K562 (cell line): ENCODE data around the gene H2BK1. TPM values are rescaled to one million over a fixed set of nuclear protein-coding genes. Genes with fewer than 3 reads are reported as not detected.

Source experiments
- BRD9 ChIP-seq: fragments of 450-650 bp; IDR thresholded peaks from 2 replicates; pipeline ENCODE4 v1.6.1; 2018; ENCODE audit warnings: low read depth; ENCODE audit not compliant: partially characterized antibody
- CBX3 ChIP-seq, 2 experiments: IDR thresholded peaks; 1 replicate in 1 of 2; 2 replicates in 1 of 2; pipeline ENCODE4 v1.6.1; 2012; ENCODE audit warnings: inconsistent platforms in 2 of 2, low read length in 2 of 2, borderline replicate concordance in 1 of 2, control low read depth in 1 of 2
- CTBP1 ChIP-seq: fragments of 450-650 bp; IDR thresholded peaks from 2 replicates; pipeline ENCODE4 v1.6.1; 2016; ENCODE audit warnings: borderline replicate concordance
- JUN ChIP-seq, 2 experiments: sonication (generic) in 1 of 2; formaldehyde crosslinking in 1 of 2; IDR thresholded peaks; 2 replicates each; pipeline versions ENCODE4 v1.6.1 to v1.8.0; 2012 to 2022; ENCODE audit warnings: borderline replicate concordance in 2 of 2, mild to moderate bottlenecking in 2 of 2, improper control_type of control experiment in 1 of 2, low read depth in 1 of 2, low read length in 1 of 2, missing genetic modification reagents in 1 of 2
- LCOR ChIP-seq: sonication (generic); formaldehyde crosslinking; IDR thresholded peaks from 2 replicates; pipeline ENCODE4 v1.8.0; 2022; ENCODE audit warnings: mild to moderate bottlenecking, missing genetic modification reagents
- MAZ ChIP-seq, 2 experiments: fragments of 450-650 bp in 1 of 2; sonication (generic) in 1 of 2; formaldehyde crosslinking; IDR thresholded peaks in 1 of 2; conservative IDR thresholded peaks in 1 of 2; 2 replicates each; pipeline versions ENCODE4 v1.4.0 to v1.5.0; 2020; ENCODE audit warnings: mild to moderate bottlenecking in 1 of 2, missing genetic modification reagents in 1 of 2
- MEF2D ChIP-seq: conservative IDR thresholded peaks from 2 replicates; pipeline ENCODE4 v1.6.1; 2016; ENCODE audit warnings: low read depth, missing genetic modification characterization, missing compliant biosample characterization
- MYNN ChIP-seq, 2 experiments: sonication (generic); formaldehyde crosslinking in 1 of 2; IDR thresholded peaks; 2 replicates each; pipeline versions ENCODE4 v1.5.0 to v1.6.1; 2016 to 2020; ENCODE audit warnings: antibody characterized with exemption in 1 of 2, missing genetic modification reagents in 1 of 2
- NR2C2 ChIP-seq, 2 experiments: fragments of 200-800 bp in 1 of 2; sonication (Bioruptor generic) in 1 of 2; sonication (generic) in 1 of 2; formaldehyde crosslinking in 1 of 2; IDR thresholded peaks; 2 replicates each; pipeline versions ENCODE4 v1.6.1 to v1.8.0; 2016 to 2022; ENCODE audit warnings: mild to moderate bottlenecking in 1 of 2, missing compliant biosample characterization in 1 of 2, missing genetic modification characterization in 1 of 2, missing genetic modification reagents in 1 of 2
- PHF21A ChIP-seq: fragments of 450-650 bp; IDR thresholded peaks from 2 replicates; pipeline ENCODE4 v1.6.1; 2017; ENCODE audit warnings: low read depth, borderline replicate concordance
- RAD21 ChIP-seq, 2 experiments: fragments of 250-450 bp in 1 of 2; fragments of 450-650 bp in 1 of 2; sonication (Bioruptor Pico) in 1 of 2; formaldehyde crosslinking in 1 of 2; IDR thresholded peaks in 1 of 2; conservative IDR thresholded peaks in 1 of 2; 2 replicates each; pipeline versions ENCODE4 v1.4.0 to v1.8.0; 2020 to 2022; ENCODE audit warnings: mild to moderate bottlenecking in 2 of 2, moderate library complexity in 1 of 2
- TARDBP ChIP-seq: fragments of 450-650 bp; IDR thresholded peaks from 2 replicates; pipeline ENCODE4 v1.6.1; 2016
- TEAD1 ChIP-seq, 2 experiments: fragments of 450-650 bp in 1 of 2; sonication (generic) in 1 of 2; formaldehyde crosslinking; IDR thresholded peaks; 2 replicates each; pipeline versions ENCODE4 v1.4.0 to v1.8.0; 2020 to 2022; ENCODE audit warnings: mild to moderate bottlenecking in 2 of 2, missing genetic modification reagents in 1 of 2
- XRCC3 ChIP-seq: fragments of 450-650 bp; IDR thresholded peaks from 2 replicates; pipeline ENCODE4 v1.6.1; 2017; ENCODE audit warnings: mild to moderate bottlenecking, moderate library complexity
- ZFPM2 ChIP-seq: fragments of 250-450 bp; sonication (Bioruptor Pico); IDR thresholded peaks from 2 replicates; pipeline ENCODE4 v1.5.1; 2022; ENCODE audit warnings: mild to moderate bottlenecking
- ZNF445 ChIP-seq: fragments of 250-450 bp; sonication (Bioruptor Pico); IDR thresholded peaks from 2 replicates; pipeline ENCODE4 v1.4.0; 2020; ENCODE audit warnings: low read depth, mild to moderate bottlenecking, moderate library complexity
- ZNF668 ChIP-seq: fragments of 250-450 bp; sonication (Bioruptor Pico); IDR thresholded peaks from 2 replicates; pipeline ENCODE4 v1.8.0; 2022; ENCODE audit warnings: mild to moderate bottlenecking, inconsistent platforms
- ZNF764 ChIP-seq: fragments of 250-450 bp; sonication (Bioruptor Pico); IDR thresholded peaks from 2 replicates; pipeline ENCODE4 v1.4.0; 2020; ENCODE audit warnings: low read depth, mild to moderate bottlenecking, moderate library complexity
- polyA plus RNA-seq, 8 experiments: library from polyadenylated mRNA; depleted of rRNA in 4 of 8; stranded (reverse) in 5 of 8; unstranded in 3 of 8; fragments of >200 nt; fragmentation: Nextera tagmentation in 2 of 8; fragmentation: Illumina TruSeq in 1 of 8; extraction: Ambion mirVana in 2 of 8; extraction: Trizol in 1 of 8; gene quantifications; 2 replicates each; pipeline versions ENCODE4 v1.2.1 to v1.2.3, GENCODE V29; 2011 to 2014; ENCODE audit warnings: inconsistent platforms in 1 of 8, missing spikeins in 1 of 8
- total RNA-seq, 7 experiments: library from RNA; depleted of rRNA in 6 of 7; stranded (reverse); fragments of >200 nt in 6 of 7; fragmentation: Illumina TruSeq in 2 of 7; extraction: Trizol in 2 of 7; gene quantifications; 2 replicates each; pipeline versions ENCODE4 v1.2.1 to v1.2.3, GENCODE V29; 2011 to 2021; ENCODE audit warnings: low replicate concordance in 1 of 7
- TF ChIP-seq, protein P1 (sequence below): sonication (generic); formaldehyde crosslinking; IDR thresholded peaks from 2 replicates; pipeline ENCODE4 v1.8.1; 2023; ENCODE audit warnings: mild to moderate bottlenecking, missing genetic modification reagents
- TF ChIP-seq, protein P2 (sequence below), 2 experiments: fragments of 450-650 bp in 1 of 2; IDR thresholded peaks; 2 replicates each; pipeline ENCODE4 v1.6.1; 2011 to 2017; ENCODE audit warnings: low read depth in 2 of 2, antibody characterized with exemption in 1 of 2, borderline replicate concordance in 1 of 2, low read length in 1 of 2, mild to moderate bottlenecking in 1 of 2, mixed read lengths in 1 of 2; ENCODE audit not compliant: control insufficient read depth in 1 of 2

H2BK1 gene
- total and polyA plus RNA-seq, 9 of the 15 experiments (the other 6 are each of a cell fraction or from before 2014, with no cell fraction given), result not detected

DNA sequence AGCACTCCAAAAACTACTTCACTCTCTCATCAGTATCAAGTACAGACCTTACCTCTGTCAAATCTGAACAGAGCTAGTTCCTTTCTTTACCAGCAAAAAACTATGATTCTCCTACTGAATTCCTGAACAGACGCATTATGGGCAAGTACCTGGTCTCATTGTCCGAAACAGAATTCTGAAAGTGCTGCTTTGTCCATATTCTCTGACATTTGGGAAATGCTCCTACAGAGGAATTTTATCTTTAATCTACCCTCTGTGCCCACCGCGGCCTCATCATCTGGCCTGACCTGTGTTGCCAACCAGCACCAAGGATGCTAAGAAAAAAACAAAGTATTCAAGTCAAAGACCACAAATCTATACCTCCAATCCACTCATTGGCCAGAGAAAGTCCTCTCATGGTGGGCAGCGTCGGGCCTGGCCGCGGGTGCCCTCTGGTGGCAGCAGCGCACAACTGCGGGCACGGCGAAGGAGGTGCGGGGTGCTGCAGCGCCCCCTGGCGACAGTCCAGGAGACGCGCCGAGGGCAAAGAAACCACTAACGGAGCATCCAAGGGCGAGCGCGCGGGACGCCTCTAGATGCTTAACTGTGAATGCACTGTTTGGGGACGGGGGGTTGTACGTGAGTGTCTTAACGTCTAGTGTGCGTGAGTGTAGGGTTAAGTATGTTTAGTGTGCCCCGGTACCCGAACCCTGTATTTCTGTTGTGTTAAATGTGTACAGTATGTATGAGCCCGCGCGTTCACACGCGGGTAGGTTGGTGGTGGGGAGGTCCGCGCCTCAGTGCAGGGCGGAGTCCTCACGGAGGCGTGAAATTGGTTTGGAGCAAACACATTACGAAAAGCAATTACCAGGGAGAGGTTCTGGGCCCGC lies 37.8 kb downstream of the H2BK1 start (continued):
- peak; percentile 96 for TF ChIP-seq LCOR
- TF ChIP-seq BRD9, result no peak
- TF ChIP-seq ZNF668 (CRISPR knock-in tag), result no peak
- peak; percentile 73; the same call in 1 of the 2 replicates for TF ChIP-seq JUN (IDR thresholded peaks at IDR 0.05; ENCODE audit: borderline replicate concordance, low read depth, low read length)
- TF ChIP-seq JUN (CRISPR knock-in tag; IDR thresholded peaks at IDR 0.05; ENCODE audit: borderline replicate concordance), result no peak
- TF ChIP-seq ZNF764 (CRISPR knock-in tag), result 0 out of 2 replicates have a peak, but pooled peaks have one; percentile 22
- no peak for TF ChIP-seq MEF2D (tag)
- TF ChIP-seq XRCC3, result no peak
- TF ChIP-seq, protein P1, sequence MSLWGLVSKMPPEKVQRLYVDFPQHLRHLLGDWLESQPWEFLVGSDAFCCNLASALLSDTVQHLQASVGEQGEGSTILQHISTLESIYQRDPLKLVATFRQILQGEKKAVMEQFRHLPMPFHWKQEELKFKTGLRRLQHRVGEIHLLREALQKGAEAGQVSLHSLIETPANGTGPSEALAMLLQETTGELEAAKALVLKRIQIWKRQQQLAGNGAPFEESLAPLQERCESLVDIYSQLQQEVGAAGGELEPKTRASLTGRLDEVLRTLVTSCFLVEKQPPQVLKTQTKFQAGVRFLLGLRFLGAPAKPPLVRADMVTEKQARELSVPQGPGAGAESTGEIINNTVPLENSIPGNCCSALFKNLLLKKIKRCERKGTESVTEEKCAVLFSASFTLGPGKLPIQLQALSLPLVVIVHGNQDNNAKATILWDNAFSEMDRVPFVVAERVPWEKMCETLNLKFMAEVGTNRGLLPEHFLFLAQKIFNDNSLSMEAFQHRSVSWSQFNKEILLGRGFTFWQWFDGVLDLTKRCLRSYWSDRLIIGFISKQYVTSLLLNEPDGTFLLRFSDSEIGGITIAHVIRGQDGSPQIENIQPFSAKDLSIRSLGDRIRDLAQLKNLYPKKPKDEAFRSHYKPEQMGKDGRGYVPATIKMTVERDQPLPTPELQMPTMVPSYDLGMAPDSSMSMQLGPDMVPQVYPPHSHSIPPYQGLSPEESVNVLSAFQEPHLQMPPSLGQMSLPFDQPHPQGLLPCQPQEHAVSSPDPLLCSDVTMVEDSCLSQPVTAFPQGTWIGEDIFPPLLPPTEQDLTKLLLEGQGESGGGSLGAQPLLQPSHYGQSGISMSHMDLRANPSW (CRISPR knock-in tag), result peak; percentile 95; the same call in 1 of the 2 replicates
- peak; percentile 97 to 100 for TF ChIP-seq RAD21 (CRISPR knock-in tag; conservative IDR thresholded peaks at IDR 0.05 in 1 of 2, IDR thresholded peaks at IDR 0.05 in 1 of 2)
- TF ChIP-seq PHF21A, result peak; percentile 90; the same call in 1 of the 2 replicates
- peak; percentile 84; the same call in 1 of the 2 replicates for TF ChIP-seq MYNN (IDR thresholded peaks at IDR 0.05)
- no peak for TF ChIP-seq MYNN (CRISPR knock-in tag; IDR thresholded peaks at IDR 0.05)
- TF ChIP-seq TEAD1 (CRISPR knock-in tag; IDR thresholded peaks at IDR 0.05), result peak; percentile 82 to 94
- peak; percentile 27; the same call in 1 of the 2 replicates for TF ChIP-seq NR2C2 (CRISPR knock-in tag; IDR thresholded peaks at IDR 0.05)
- no peak for TF ChIP-seq NR2C2 (tag; IDR thresholded peaks at IDR 0.05)
- TF ChIP-seq, protein P2, sequence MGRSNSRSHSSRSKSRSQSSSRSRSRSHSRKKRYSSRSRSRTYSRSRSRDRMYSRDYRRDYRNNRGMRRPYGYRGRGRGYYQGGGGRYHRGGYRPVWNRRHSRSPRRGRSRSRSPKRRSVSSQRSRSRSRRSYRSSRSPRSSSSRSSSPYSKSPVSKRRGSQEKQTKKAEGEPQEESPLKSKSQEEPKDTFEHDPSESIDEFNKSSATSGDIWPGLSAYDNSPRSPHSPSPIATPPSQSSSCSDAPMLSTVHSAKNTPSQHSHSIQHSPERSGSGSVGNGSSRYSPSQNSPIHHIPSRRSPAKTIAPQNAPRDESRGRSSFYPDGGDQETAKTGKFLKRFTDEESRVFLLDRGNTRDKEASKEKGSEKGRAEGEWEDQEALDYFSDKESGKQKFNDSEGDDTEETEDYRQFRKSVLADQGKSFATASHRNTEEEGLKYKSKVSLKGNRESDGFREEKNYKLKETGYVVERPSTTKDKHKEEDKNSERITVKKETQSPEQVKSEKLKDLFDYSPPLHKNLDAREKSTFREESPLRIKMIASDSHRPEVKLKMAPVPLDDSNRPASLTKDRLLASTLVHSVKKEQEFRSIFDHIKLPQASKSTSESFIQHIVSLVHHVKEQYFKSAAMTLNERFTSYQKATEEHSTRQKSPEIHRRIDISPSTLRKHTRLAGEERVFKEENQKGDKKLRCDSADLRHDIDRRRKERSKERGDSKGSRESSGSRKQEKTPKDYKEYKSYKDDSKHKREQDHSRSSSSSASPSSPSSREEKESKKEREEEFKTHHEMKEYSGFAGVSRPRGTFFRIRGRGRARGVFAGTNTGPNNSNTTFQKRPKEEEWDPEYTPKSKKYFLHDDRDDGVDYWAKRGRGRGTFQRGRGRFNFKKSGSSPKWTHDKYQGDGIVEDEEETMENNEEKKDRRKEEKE (IDR thresholded peaks at IDR 0.05; ENCODE audit: borderline replicate concordance in 1 of 2, control insufficient read depth in 1 of 2, low read depth in 2 of 2, low read length in 1 of 2), result no peak; a peak in 1 of 4 replicates
- peak; percentile 75 to 91 for TF ChIP-seq MAZ (CRISPR knock-in tag; conservative IDR thresholded peaks at IDR 0.05 in 1 of 2, IDR thresholded peaks at IDR 0.05 in 1 of 2)
- no peak for TF ChIP-seq ZFPM2 (CRISPR knock-in tag)
- TF ChIP-seq CTBP1, result peak; percentile 94; the same call in 1 of the 2 replicates
- no peak for TF ChIP-seq ZNF445 (CRISPR knock-in tag)
- TF ChIP-seq TARDBP, result peak; percentile 86
- peak in 1 of 2 experiments; percentile 81; a peak in 1 of 3 replicates for TF ChIP-seq CBX3 (IDR thresholded peaks at IDR 0.05; ENCODE audit: borderline replicate concordance in 1 of 2, low read length in 2 of 2)
